Measurements from ENCODE around the gene A2M. TPM values are rescaled to one million over a fixed set of nuclear protein-coding genes. Genes with fewer than 3 reads are reported as not detected.

A2M gene
- total and polyA plus RNA-seq, 10 of the 15 experiments (the other 5 are each of a cell fraction or from before 2014, with no cell fraction given): 0.03 to 3.5 (median 0.20) TPM; not detected in 5

GRCh38 chr12:9032202-9032964, 83.3 kb downstream of the A2M start (continued):
- peak in 2 of 3 experiments; percentile 8 to 42; a peak in 2 of 6 replicates for TF ChIP-seq CTCF (IDR thresholded peaks at IDR 0.05 in 2 of 3, conservative IDR thresholded peaks at IDR 0.05 in 1 of 3; ENCODE audit: control insufficient read depth in 2 of 3, extremely low read depth in 1 of 3, insufficient read depth in 1 of 3, low read depth in 3 of 3, low read length in 3 of 3)
- peak; percentile 41; the same call in 1 of the 2 replicates for TF ChIP-seq ZNF687 (IDR thresholded peaks at IDR 0.05)
- peak; percentile 26; the same call in 1 of the 2 replicates for TF ChIP-seq RAD51 (IDR thresholded peaks at IDR 0.05)
- TF ChIP-seq ZNF217 (IDR thresholded peaks at IDR 0.05): no peak
- no peak for TF ChIP-seq ZZZ3 (IDR thresholded peaks at IDR 0.05; ENCODE audit: control insufficient read depth, insufficient read length, low read depth)
